K562 (cell line): Measurements from ENCODE around the gene PAAF1.

Source experiments
- ARID1B ChIP-seq: fragments of 450-650 bp; IDR thresholded peaks from 2 replicates; pipeline ENCODE4 v1.6.1; 2016; ENCODE audit warnings: antibody characterized with exemption, mild to moderate bottlenecking, inconsistent platforms
- HMG20A ChIP-seq: fragments of 450-650 bp; formaldehyde crosslinking; conservative IDR thresholded peaks from 2 replicates; pipeline ENCODE4 v1.4.0; 2020; ENCODE audit warnings: mild to moderate bottlenecking, mixed read lengths
- JUN ChIP-seq, 2 experiments: sonication (generic) in 1 of 2; formaldehyde crosslinking in 1 of 2; IDR thresholded peaks; 2 replicates each; pipeline versions ENCODE4 v1.6.1 to v1.8.0; 2012 to 2022; ENCODE audit warnings: borderline replicate concordance in 2 of 2, mild to moderate bottlenecking in 2 of 2, improper control_type of control experiment in 1 of 2, low read depth in 1 of 2, low read length in 1 of 2, missing genetic modification reagents in 1 of 2
- NR2C1 ChIP-seq, 2 experiments: fragments of 450-650 bp; IDR thresholded peaks; 2 replicates each; pipeline ENCODE4 v1.6.1; 2017; ENCODE audit warnings: mild to moderate bottlenecking in 2 of 2, antibody characterized with exemption in 1 of 2, inconsistent platforms in 1 of 2, missing compliant biosample characterization in 1 of 2, missing genetic modification characterization in 1 of 2
- POLR2AphosphoS5 ChIP-seq: IDR thresholded peaks from 2 replicates; pipeline ENCODE4 v1.6.1; 2011; ENCODE audit warnings: mild to moderate bottlenecking, low read depth, low read length, moderate library complexity; ENCODE audit not compliant: control insufficient read depth, insufficient read depth
- THRAP3 ChIP-seq: fragments of 450-650 bp; IDR thresholded peaks from 2 replicates; pipeline ENCODE4 v1.6.1; 2016; ENCODE audit warnings: mild to moderate bottlenecking, inconsistent platforms, borderline replicate concordance
- TF ChIP-seq, protein P1 (sequence below), 2 experiments: fragments of 450-650 bp; formaldehyde crosslinking in 1 of 2; IDR thresholded peaks; 2 replicates each; pipeline versions ENCODE4 v1.4.0 to v1.6.1; 2014 to 2020; ENCODE audit warnings: mild to moderate bottlenecking in 2 of 2, borderline replicate concordance in 1 of 2, low read depth in 1 of 2
- TF ChIP-seq, protein P2 (sequence below), 3 experiments: IDR thresholded peaks in 2 of 3; conservative IDR thresholded peaks in 1 of 3; 2 replicates each; pipeline ENCODE4 v1.5.1; 2011 to 2012; ENCODE audit warnings: low read length in 3 of 3, mild to moderate bottlenecking in 3 of 3, control low read depth in 2 of 3, improper control_type of control experiment in 1 of 3, inconsistent platforms in 1 of 3, low read depth in 1 of 3, mixed read lengths in 1 of 3, moderate library complexity in 1 of 3; ENCODE audit not compliant: insufficient read depth in 2 of 3
- TF ChIP-seq, protein P3 (sequence below), 2 experiments: IDR thresholded peaks in 1 of 2; conservative IDR thresholded peaks in 1 of 2; 2 replicates each; pipeline ENCODE4 v1.6.1; 2016; ENCODE audit warnings: low read depth in 2 of 2, mild to moderate bottlenecking in 1 of 2, missing compliant biosample characterization in 1 of 2, missing genetic modification characterization in 1 of 2, moderate library complexity in 1 of 2

DNA sequence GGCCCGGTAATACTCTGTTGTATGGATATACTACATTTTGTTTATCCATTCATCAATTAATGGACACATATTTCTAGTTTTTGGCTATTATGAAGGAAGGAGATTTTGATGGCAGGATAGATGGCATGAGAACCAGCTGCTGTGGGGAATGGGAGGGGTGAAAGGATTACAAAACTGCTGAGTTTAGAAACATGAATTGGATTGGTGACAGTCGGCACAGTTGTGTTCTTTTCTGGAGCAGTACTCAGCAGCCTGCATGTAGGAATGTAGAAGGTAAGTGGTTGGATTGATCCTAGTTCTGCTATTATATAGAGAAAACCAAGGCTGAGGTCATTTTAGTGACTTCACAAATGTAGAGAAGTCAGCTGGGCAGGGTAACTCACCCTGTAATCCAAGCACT lies 7.1 kb downstream of the PAAF1 start:
- TF ChIP-seq, protein P1, sequence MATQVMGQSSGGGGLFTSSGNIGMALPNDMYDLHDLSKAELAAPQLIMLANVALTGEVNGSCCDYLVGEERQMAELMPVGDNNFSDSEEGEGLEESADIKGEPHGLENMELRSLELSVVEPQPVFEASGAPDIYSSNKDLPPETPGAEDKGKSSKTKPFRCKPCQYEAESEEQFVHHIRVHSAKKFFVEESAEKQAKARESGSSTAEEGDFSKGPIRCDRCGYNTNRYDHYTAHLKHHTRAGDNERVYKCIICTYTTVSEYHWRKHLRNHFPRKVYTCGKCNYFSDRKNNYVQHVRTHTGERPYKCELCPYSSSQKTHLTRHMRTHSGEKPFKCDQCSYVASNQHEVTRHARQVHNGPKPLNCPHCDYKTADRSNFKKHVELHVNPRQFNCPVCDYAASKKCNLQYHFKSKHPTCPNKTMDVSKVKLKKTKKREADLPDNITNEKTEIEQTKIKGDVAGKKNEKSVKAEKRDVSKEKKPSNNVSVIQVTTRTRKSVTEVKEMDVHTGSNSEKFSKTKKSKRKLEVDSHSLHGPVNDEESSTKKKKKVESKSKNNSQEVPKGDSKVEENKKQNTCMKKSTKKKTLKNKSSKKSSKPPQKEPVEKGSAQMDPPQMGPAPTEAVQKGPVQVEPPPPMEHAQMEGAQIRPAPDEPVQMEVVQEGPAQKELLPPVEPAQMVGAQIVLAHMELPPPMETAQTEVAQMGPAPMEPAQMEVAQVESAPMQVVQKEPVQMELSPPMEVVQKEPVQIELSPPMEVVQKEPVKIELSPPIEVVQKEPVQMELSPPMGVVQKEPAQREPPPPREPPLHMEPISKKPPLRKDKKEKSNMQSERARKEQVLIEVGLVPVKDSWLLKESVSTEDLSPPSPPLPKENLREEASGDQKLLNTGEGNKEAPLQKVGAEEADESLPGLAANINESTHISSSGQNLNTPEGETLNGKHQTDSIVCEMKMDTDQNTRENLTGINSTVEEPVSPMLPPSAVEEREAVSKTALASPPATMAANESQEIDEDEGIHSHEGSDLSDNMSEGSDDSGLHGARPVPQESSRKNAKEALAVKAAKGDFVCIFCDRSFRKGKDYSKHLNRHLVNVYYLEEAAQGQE (IDR thresholded peaks at IDR 0.05; ENCODE audit: borderline replicate concordance), result no peak
- TF ChIP-seq, protein P1 (CRISPR knock-in tag; IDR thresholded peaks at IDR 0.05; ENCODE audit: low read depth), result no peak
- TF ChIP-seq, protein P2, sequence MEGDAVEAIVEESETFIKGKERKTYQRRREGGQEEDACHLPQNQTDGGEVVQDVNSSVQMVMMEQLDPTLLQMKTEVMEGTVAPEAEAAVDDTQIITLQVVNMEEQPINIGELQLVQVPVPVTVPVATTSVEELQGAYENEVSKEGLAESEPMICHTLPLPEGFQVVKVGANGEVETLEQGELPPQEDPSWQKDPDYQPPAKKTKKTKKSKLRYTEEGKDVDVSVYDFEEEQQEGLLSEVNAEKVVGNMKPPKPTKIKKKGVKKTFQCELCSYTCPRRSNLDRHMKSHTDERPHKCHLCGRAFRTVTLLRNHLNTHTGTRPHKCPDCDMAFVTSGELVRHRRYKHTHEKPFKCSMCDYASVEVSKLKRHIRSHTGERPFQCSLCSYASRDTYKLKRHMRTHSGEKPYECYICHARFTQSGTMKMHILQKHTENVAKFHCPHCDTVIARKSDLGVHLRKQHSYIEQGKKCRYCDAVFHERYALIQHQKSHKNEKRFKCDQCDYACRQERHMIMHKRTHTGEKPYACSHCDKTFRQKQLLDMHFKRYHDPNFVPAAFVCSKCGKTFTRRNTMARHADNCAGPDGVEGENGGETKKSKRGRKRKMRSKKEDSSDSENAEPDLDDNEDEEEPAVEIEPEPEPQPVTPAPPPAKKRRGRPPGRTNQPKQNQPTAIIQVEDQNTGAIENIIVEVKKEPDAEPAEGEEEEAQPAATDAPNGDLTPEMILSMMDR (IDR thresholded peaks at IDR 0.05 in 2 of 3, conservative IDR thresholded peaks at IDR 0.05 in 1 of 3; ENCODE audit: insufficient read depth in 2 of 3, low read depth in 1 of 3, low read length in 3 of 3), result no peak
- TF ChIP-seq NR2C1 (IDR thresholded peaks at IDR 0.05) (no peak), NR2C1 (tag; IDR thresholded peaks at IDR 0.05) (no peak), THRAP3 (no peak), POLR2AphosphoS5 (no peak), HMG20A (no peak), ARID1B (no peak), JUN (IDR thresholded peaks at IDR 0.05; ENCODE audit: borderline replicate concordance, low read depth, low read length) (no peak), JUN (CRISPR knock-in tag; IDR thresholded peaks at IDR 0.05; ENCODE audit: borderline replicate concordance) (no peak)
- TF ChIP-seq, protein P3, sequence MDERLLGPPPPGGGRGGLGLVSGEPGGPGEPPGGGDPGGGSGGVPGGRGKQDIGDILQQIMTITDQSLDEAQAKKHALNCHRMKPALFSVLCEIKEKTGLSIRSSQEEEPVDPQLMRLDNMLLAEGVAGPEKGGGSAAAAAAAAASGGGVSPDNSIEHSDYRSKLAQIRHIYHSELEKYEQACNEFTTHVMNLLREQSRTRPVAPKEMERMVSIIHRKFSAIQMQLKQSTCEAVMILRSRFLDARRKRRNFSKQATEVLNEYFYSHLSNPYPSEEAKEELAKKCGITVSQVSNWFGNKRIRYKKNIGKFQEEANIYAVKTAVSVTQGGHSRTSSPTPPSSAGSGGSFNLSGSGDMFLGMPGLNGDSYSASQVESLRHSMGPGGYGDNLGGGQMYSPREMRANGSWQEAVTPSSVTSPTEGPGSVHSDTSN (CRISPR knock-in tag; IDR thresholded peaks at IDR 0.05; ENCODE audit: low read depth), result no peak
- TF ChIP-seq, protein P3 (tag; conservative IDR thresholded peaks at IDR 0.05; ENCODE audit: low read depth), result no peak
